HCT116 (cell line): ENCODE data around the gene NRP1. TPM values are rescaled to one million over a fixed set of nuclear protein-coding genes. Genes with fewer than 3 reads are reported as not detected.

ENCODE experiments used
- ATAC-seq: fragments of 200-7000 bp; cut with Tn5 transposase; 2 replicates; pipeline ENCODE4 v1.9.1; 2020; ENCODE audit warnings: mild to moderate bottlenecking, moderate library complexity
- BruUV-seq: library from RNA; stranded (reverse); fragments of 400-500 nt; replicated peaks from 2 replicates; lab custom pipeline; 2021; lab: Mats Ljungman, UMichigan
- CTCF ChIA-PET: fragments of 300-600 bp; sonication (Branson Sonifier 250); formaldehyde crosslinking; loops from one replicate; lab custom pipeline; 2021; ENCODE audit warnings: antibody characterized with exemption; lab: Charles Lee
- POLR2A ChIA-PET: fragments of 300-600, 350-600 bp; sonication (Branson Sonifier 250); formaldehyde crosslinking; loops from one replicate; lab custom pipeline; 2021; ENCODE audit warnings: antibody characterized with exemption; lab: Charles Lee
- RAD21 ChIA-PET, 2 experiments: fragments of 300-600 bp; sonication (Branson Sonifier 250); formaldehyde crosslinking; loops; one replicate each; lab custom pipeline; 2023; ENCODE audit warnings: low total read pairs in 2 of 2; ENCODE audit not compliant: uncharacterized antibody in 2 of 2, unreplicated experiment in 2 of 2, low non-redundant PET in 1 of 2; lab: Charles Lee
- DNase-seq: peaks from one replicate; pipeline ENCODE4 v3.0.0-alpha.2; 2010; ENCODE audit warnings: low read depth, low spot score
- H2AFZ ChIP-seq: fragments of 200-600 bp; shearing (Covaris generic), sonication (generic); 2 replicates; pipeline ENCODE4 v1.6.1; 2017; ENCODE audit warnings: low read depth, mixed run types, mixed read lengths, antibody characterized with exemption, low read length; ENCODE audit not compliant: poor library complexity, severe bottlenecking
- H3K27ac ChIP-seq: 2 replicates; pipeline ENCODE4 v1.5.1; 2012; ENCODE audit warnings: low read depth, low read length
- H3K27me3 ChIP-seq: fragments of 200-600 bp; sonication (generic); 2 replicates; pipeline ENCODE4 v1.6.1; 2016; ENCODE audit warnings: mixed run types, low read length, mixed read lengths; ENCODE audit not compliant: insufficient read depth
- H3K36me3 ChIP-seq, 2 experiments: fragments of 200-500 bp in 1 of 2; fragments of 200-600 bp in 1 of 2; sonication (Bioruptor generic) in 1 of 2; sonication (generic) in 1 of 2; 2 replicates each; pipeline versions ENCODE4 v1.5.1 to v1.6.1; 2014 to 2016; ENCODE audit warnings: low read length in 2 of 2, inconsistent platforms in 1 of 2, mixed read lengths in 1 of 2, mixed run types in 1 of 2; ENCODE audit not compliant: insufficient read depth in 2 of 2, control insufficient read depth in 1 of 2
- H3K4me1 ChIP-seq, 2 experiments: fragments of 200-600 bp in 1 of 2; sonication (generic) in 1 of 2; 2 replicates each; pipeline versions ENCODE4 v1.5.1 to v1.6.1; 2012 to 2017; ENCODE audit warnings: low read length in 2 of 2, inconsistent platforms in 1 of 2, mild to moderate bottlenecking in 1 of 2, mixed read lengths in 1 of 2, mixed run types in 1 of 2, moderate library complexity in 1 of 2; ENCODE audit not compliant: insufficient read depth in 2 of 2, control insufficient read depth in 1 of 2
- H3K4me2 ChIP-seq: fragments of 200-600 bp; sonication (generic); 2 replicates; pipeline ENCODE4 v1.6.1; 2017; ENCODE audit warnings: mixed run types, low read length, mixed read lengths
- H3K4me3 ChIP-seq, 2 experiments: fragments of 200-600 bp in 1 of 2; sonication (generic) in 1 of 2; replicated peaks in 1 of 2; 2 replicates each; pipeline ENCODE4 v1.5.1; 2011 to 2016; ENCODE audit warnings: low read length in 2 of 2, control low read depth in 1 of 2, low read depth in 1 of 2, mild to moderate bottlenecking in 1 of 2, mixed read lengths in 1 of 2, mixed run types in 1 of 2
- H3K79me2 ChIP-seq: fragments of 200-600 bp; sonication (generic); 2 replicates; pipeline ENCODE4 v1.6.1; 2017; ENCODE audit warnings: mild to moderate bottlenecking, mixed run types, low read length, moderate library complexity, mixed read lengths; ENCODE audit not compliant: insufficient read depth
- H3K9ac ChIP-seq: fragments of 200-600 bp; sonication (generic); 2 replicates; pipeline ENCODE4 v1.6.1; 2016; ENCODE audit warnings: low read length, mixed read lengths
- H3K9me2 ChIP-seq: fragments of 200-600 bp; sonication (generic), shearing (Covaris generic); 2 replicates; pipeline ENCODE4 v1.6.1; 2017; ENCODE audit warnings: mixed run types, mild to moderate bottlenecking, moderate library complexity; ENCODE audit not compliant: insufficient read depth
- H3K9me3 ChIP-seq, 2 experiments: fragments of 200-500 bp in 1 of 2; fragments of 200-600 bp in 1 of 2; sonication (Bioruptor generic) in 1 of 2; sonication (generic) in 1 of 2; 2 replicates each; pipeline ENCODE4 v1.6.1; 2014 to 2017; ENCODE audit warnings: low read length in 2 of 2, mixed read lengths in 2 of 2, inconsistent platforms in 1 of 2, low read depth in 1 of 2, mild to moderate bottlenecking in 1 of 2, mixed run types in 1 of 2, moderate library complexity in 1 of 2; ENCODE audit not compliant: control insufficient read depth in 1 of 2, insufficient read depth in 1 of 2
- H4K20me1 ChIP-seq: fragments of 200-600 bp; sonication (generic), shearing (Covaris generic); 2 replicates; pipeline ENCODE4 v1.6.1; 2017; ENCODE audit warnings: mixed run types, mild to moderate bottlenecking, moderate library complexity; ENCODE audit not compliant: insufficient read depth
- ATF3 ChIP-seq: IDR thresholded peaks from 2 replicates; pipeline ENCODE4 v1.6.1; 2012
- CBX3 ChIP-seq: IDR thresholded peaks from 2 replicates; pipeline ENCODE4 v1.6.1; 2012; ENCODE audit warnings: low read depth
- EGR1 ChIP-seq: IDR thresholded peaks from 2 replicates; pipeline ENCODE4 v1.6.1; 2012; ENCODE audit warnings: low read depth
- ELF1 ChIP-seq: IDR thresholded peaks from 2 replicates; pipeline ENCODE4 v1.6.1; 2012; ENCODE audit warnings: low read depth, borderline replicate concordance
- EZH2 ChIP-seq: fragments of 200-600 bp; sonication (generic); IDR thresholded peaks from 2 replicates; pipeline ENCODE4 v1.6.1; 2017; ENCODE audit warnings: antibody characterized with exemption, mixed run types
- EZH2phosphoT487 ChIP-seq: fragments of 200-600 bp; IDR thresholded peaks from 2 replicates; pipeline ENCODE4 v1.6.1; 2018; ENCODE audit warnings: antibody characterized with exemption, borderline replicate concordance
- FOSL1 ChIP-seq: IDR thresholded peaks from 2 replicates; pipeline ENCODE4 v1.6.1; 2012; ENCODE audit warnings: low read depth
- JUND ChIP-seq: IDR thresholded peaks from 2 replicates; pipeline ENCODE4 v1.6.1; 2012
- MAX ChIP-seq: IDR thresholded peaks from 2 replicates; pipeline ENCODE4 v1.6.1; 2012
- POLR2A ChIP-seq: IDR thresholded peaks from 2 replicates; pipeline ENCODE4 v1.7.0; 2011; ENCODE audit warnings: borderline replicate concordance; ENCODE audit not compliant: insufficient read depth, insufficient read length; ENCODE audit errors: extremely low read depth
- REST ChIP-seq: IDR thresholded peaks from 2 replicates; pipeline ENCODE4 v1.6.1; 2012; ENCODE audit warnings: low read depth
- SIN3A ChIP-seq: IDR thresholded peaks from 2 replicates; pipeline ENCODE4 v1.6.1; 2012; ENCODE audit warnings: low read depth
- SP1 ChIP-seq: IDR thresholded peaks from 2 replicates; pipeline ENCODE4 v1.6.1; 2012; ENCODE audit warnings: low read depth
- TCF7L2 ChIP-seq: IDR thresholded peaks from 2 replicates; pipeline ENCODE4 v1.7.0; 2011; ENCODE audit warnings: borderline replicate concordance, inconsistent platforms; ENCODE audit not compliant: insufficient read depth, insufficient read length; ENCODE audit errors: extremely low read depth
- YY1 ChIP-seq: IDR thresholded peaks from 2 replicates; pipeline ENCODE4 v1.6.1; 2011; ENCODE audit warnings: low read length, low read depth, moderate library complexity, mild to moderate bottlenecking; ENCODE audit not compliant: insufficient replicate concordance; ENCODE audit errors: extremely low read depth
- ZBTB33 ChIP-seq: IDR thresholded peaks from 2 replicates; pipeline ENCODE4 v1.6.1; 2011; ENCODE audit warnings: mild to moderate bottlenecking, low read length, moderate library complexity; ENCODE audit not compliant: insufficient replicate concordance; ENCODE audit errors: extremely low read depth
- ZFX ChIP-seq: fragments of 450-650 bp; IDR thresholded peaks from 2 replicates; pipeline ENCODE4 v1.6.1; 2017
- intact Hi-C: fragments of 100-400 bp; cut with micrococcal nuclease; formaldehyde crosslinking; loops from 2 replicates; pipeline ENCODE4 v1.10.0; 2022
- total RNA-seq: library from RNA; stranded (reverse); gene quantifications from one replicate; pipeline ENCODE4 v1.2.1, GENCODE V29; 2021; ENCODE audit not compliant: unreplicated experiment

Gene NRP1
- total RNA-seq, 1 experiment from 2014 or later: 3.8 TPM

GRCh38 chr10:33335801-33336581, 1.5 kb upstream of the NRP1 start:
- H3K4me2 ChIP-seq: peak overlapping the region; percentile 95
- H4K20me1 ChIP-seq: no peaks in the 10 kb centered on the region
- no peaks in the 10 kb centered on the region for H3K9me2 ChIP-seq
- H3K27ac ChIP-seq: no peak overlapping the region; the same call in 1 of the 2 replicates
- peaks cover 2 to 28% of the 10 kb centered on the region in 2 experiments; a peak in 3 of 4 replicates for H3K4me1 ChIP-seq
- no peaks in the 10 kb centered on the region for H3K36me3 ChIP-seq
- ChIA-PET POLR2A (no interaction called here), CTCF (no interaction called here), RAD21 (no interaction called here)
- H3K9me3 ChIP-seq: no peaks in the 10 kb centered on the region
- H3K27me3 ChIP-seq: peaks cover 13% of the 10 kb centered on the region; the same call in 1 of the 2 replicates
- 0 out of 2 replicates have a peak overlapping the region, but pooled peaks have one; percentile 31 for H3K9ac ChIP-seq
- H2AFZ ChIP-seq: peak overlapping the region; percentile 89
- H3K4me3 ChIP-seq: peak overlapping the region; percentile 59 to 67
- no peak for TF ChIP-seq ATF3
- TF ChIP-seq REST: no peak
- no peak for TF ChIP-seq ZFX
- TF ChIP-seq ZBTB33: no peak
- no peak for TF ChIP-seq MAX
- no peak for TF ChIP-seq JUND
- TF ChIP-seq EZH2: no peak
- TF ChIP-seq SIN3A: no peak
- no peak for TF ChIP-seq EZH2phosphoT487
- no peak for TF ChIP-seq CBX3
- TF ChIP-seq EGR1: no peak
- TF ChIP-seq YY1: no peak
- no peak for TF ChIP-seq ELF1
- no peak for TF ChIP-seq TCF7L2
- no peak for TF ChIP-seq POLR2A
- TF ChIP-seq SP1: no peak
- TF ChIP-seq FOSL1: no peak
- DNase-seq: no peak
- peak; percentile 33 for ATAC-seq
- H3K79me2 ChIP-seq: no peaks in the 10 kb centered on the region
- no TSS peak for BruUV-seq
- intact Hi-C loops: loop anchor here (10.0 kb wide), 2 partner anchors 749 to 889 kb away; no protein-coding TSS in a partner anchor
